PC-3 (cell line): ENCODE measurements around the gene SLC22A1.

Experiments used
- CTCF ChIP-seq: fragments of 300-600 bp; sonication (generic); conservative IDR thresholded peaks from 2 replicates; pipeline ENCODE4 v1.5.1; 2017; ENCODE audit warnings: antibody characterized with exemption, low read depth, mild to moderate bottlenecking, low read length
- EZH2 ChIP-seq: fragments of 300-600 bp; sonication (generic); IDR thresholded peaks from one replicate; pipeline ENCODE4 v1.6.1; 2017; ENCODE audit warnings: antibody characterized with exemption, mild to moderate bottlenecking, low read length; ENCODE audit not compliant: unreplicated experiment
- EZH2phosphoT487 ChIP-seq: fragments of 300-600 bp; sonication (generic); IDR thresholded peaks from 2 replicates; pipeline ENCODE4 v1.6.1; 2018; ENCODE audit warnings: mild to moderate bottlenecking, antibody characterized with exemption, low read length, borderline replicate concordance

GRCh38 chr6:160146454-160147145 lies 25.0 kb downstream of the SLC22A1 start:
- TF ChIP-seq CTCF (no peak), EZH2 (no peak), EZH2phosphoT487 (no peak)
